CD4-positive, alpha-beta T cell treated with Interleukin-2 at 100 ng/mL for 4 hours (primary cell): Measurements from ENCODE around the gene KSR2.
"Not testable (repeated sequence)": the region's sequence is repeated elsewhere in the genome, so short reads cannot be mapped to it uniquely, and the experiment has no call there.

Experiments used
- DNase-seq: peaks from one replicate; pipeline ENCODE4 v3.0.0-alpha.2; 2020; ENCODE audit warnings: low spot score

Gene KSR2

GRCh38 chr12:117967512-117967911, 1.3 kb downstream of the KSR2 start:
- no peak for DNase-seq

GRCh38 chr12:117967043-117967442, 1.7 kb downstream of the KSR2 start:
- DNase-seq: no peak

GRCh38 chr12:117966511-117966910, 2.3 kb downstream of the KSR2 start:
- no peak for DNase-seq

- no peak for DNase-seq
These were observed 5.0 kb downstream of the KSR2 start for GRCh38 chr12:117963836-117964235.

GRCh38 chr12:117936722-117937484, 31.9 kb downstream of the KSR2 start:
- DNase-seq: no peak

- DNase-seq: no peak
These were observed 35.2 kb downstream of the KSR2 start for GRCh38 chr12:117933545-117933944.

GRCh38 chr12:117926391-117926899, 42.3 kb downstream of the KSR2 start:
- no peak for DNase-seq

GRCh38 chr12:117921929-117922777, 46.6 kb downstream of the KSR2 start:
- DNase-seq: no peak

- DNase-seq: no peak
These were observed 49.3 kb downstream of the KSR2 start for GRCh38 chr12:117919479-117919878.

- no peak for DNase-seq
These were observed 54.1 kb downstream of the KSR2 start for GRCh38 chr12:117914686-117915085.

GRCh38 chr12:117912756-117913155, 56.0 kb downstream of the KSR2 start:
- no peak for DNase-seq

- no peak for DNase-seq
These were observed 60.4 kb downstream of the KSR2 start for GRCh38 chr12:117908411-117908810.

GRCh38 chr12:117907108-117907689, 61.6 kb downstream of the KSR2 start:
- DNase-seq: no peak

GRCh38 chr12:117904051-117904450, 64.7 kb downstream of the KSR2 start:
- DNase-seq: no peak

GRCh38 chr12:117903110-117903840, 65.5 kb downstream of the KSR2 start:
- DNase-seq: no peak

- DNase-seq: no peak
These were observed 67.2 kb downstream of the KSR2 start for GRCh38 chr12:117901631-117902030.

GRCh38 chr12:117900561-117900960, 68.2 kb downstream of the KSR2 start:
- DNase-seq: no peak

- no peak for DNase-seq
These were observed 71.2 kb downstream of the KSR2 start for GRCh38 chr12:117897372-117898161.

GRCh38 chr12:117896009-117896408, 72.8 kb downstream of the KSR2 start:
- no peak for DNase-seq

GRCh38 chr12:117892441-117892840, 76.3 kb downstream of the KSR2 start:
- no peak for DNase-seq

- DNase-seq: not testable (repeated sequence)
These were observed 77.5 kb downstream of the KSR2 start for GRCh38 chr12:117891265-117891664.
